Hypothalamus (tissue), 51 donors: ENCODE results near the gene DCAF12.
"Not testable (repeated sequence)": the region's sequence is repeated elsewhere in the genome, so short reads cannot be mapped to it uniquely, and the experiment has no call there.

Experiments
- DNase-seq, 51 donors: peaks; one replicate each; lab custom pipeline; 2025; lab: John Stamatoyannopoulos, UW

The DCAF12 gene

DNA sequence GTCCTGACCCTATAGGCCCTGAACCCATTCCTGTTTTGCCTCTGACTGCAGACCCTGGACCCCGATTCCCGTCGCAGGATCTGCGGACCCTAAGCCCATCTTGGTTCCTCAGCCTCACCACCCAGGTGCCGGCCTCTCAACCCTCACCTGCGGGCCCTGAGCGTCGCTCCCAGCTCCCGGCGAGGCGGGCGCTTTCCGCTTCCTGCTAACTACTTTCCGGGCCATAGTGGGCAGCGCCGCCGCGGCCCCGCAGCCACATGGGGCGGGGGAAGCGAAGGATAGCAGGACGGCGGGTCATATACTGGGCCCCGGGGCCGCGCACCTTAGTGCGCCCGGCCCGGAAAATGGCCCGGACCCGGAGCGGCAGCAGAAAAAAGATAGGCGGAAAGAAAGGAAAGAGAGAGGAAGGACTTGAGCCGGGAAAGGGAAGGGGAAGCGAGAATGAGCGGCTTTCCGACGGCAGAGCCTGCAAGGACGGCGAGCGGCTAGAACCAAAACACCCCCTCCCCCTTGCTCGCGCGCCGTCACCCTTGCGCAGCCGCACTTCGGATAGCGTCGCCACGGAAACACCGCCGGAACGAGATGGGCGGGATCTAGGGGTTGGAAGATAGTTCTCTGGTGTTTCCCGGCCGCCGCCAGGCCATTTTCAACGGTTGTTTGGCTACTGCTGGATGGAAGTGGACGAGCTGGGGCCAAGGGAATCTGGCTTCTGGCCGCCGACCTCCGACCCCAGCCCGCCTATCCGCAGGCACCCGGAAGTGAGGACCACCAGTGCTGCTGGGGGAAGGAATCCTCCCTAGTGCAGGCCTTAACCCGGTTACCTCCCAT, at the start of gene DCAF12:
DCAF12 (minus strand) TSS at position 492 of the 828 bp plus-strand sequence; CDS start at position 225, 267 bp downstream.
- peak; percentile 54 to 94 (median 83) for DNase-seq

GRCh38 chr9:34176089-34176488, 49.6 kb upstream of the DCAF12 start:
- no peak for DNase-seq

GRCh38 chr9:34171753-34172535, 45.4 kb upstream of the DCAF12 start:
- peak in 2 of 51 donors; percentile 2 for DNase-seq

GRCh38 chr9:34170237-34170991, 43.9 kb upstream of the DCAF12 start:
- no peak for DNase-seq

DNA sequence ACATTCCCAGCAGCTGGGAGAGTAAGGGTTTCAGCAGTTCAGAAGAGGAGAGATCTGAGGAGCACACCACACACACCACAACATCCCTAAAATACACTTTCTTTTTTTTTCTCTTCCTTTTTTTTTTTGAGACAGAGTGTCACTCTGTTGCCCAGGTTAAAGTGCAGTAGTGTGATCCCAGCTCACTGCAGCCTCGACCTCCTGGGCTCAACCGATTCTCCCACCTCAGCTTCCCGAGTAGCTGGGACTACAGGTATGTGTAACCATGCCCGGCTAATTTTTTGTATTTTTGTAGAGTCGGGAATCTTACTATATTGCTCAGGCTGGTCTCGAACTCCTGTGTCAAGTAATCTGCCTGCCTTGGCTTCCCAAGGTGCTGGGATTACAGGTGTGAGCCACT, 42.6 kb upstream of the DCAF12 start:
- no peak for DNase-seq

- DNase-seq = no peak
Measured at GRCh38 chr9:34163434-34163833, 36.9 kb upstream of the DCAF12 start.

GRCh38 chr9:34158362-34158869, 31.9 kb upstream of the DCAF12 start:
- no peak for DNase-seq

DNA sequence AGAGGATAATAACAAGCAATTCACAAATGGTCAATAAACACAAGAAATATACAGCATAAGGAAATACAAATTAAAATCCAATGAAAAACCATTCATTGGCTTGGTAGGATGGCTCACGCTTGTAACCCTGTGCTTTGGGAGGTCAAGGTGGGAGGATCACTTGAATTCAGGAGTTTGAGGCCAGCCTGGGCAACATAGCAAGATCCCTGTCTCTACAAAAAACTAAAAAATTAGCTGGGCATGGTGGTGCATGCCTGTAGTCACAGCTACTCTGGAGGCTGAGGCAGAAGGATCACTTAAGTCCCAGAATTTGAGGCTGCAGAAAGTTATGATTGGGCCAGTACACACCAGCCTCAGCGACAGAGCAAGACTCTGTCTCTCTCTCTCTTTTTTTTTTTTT, 31.4 kb upstream of the DCAF12 start:
- no peak for DNase-seq

DNA sequence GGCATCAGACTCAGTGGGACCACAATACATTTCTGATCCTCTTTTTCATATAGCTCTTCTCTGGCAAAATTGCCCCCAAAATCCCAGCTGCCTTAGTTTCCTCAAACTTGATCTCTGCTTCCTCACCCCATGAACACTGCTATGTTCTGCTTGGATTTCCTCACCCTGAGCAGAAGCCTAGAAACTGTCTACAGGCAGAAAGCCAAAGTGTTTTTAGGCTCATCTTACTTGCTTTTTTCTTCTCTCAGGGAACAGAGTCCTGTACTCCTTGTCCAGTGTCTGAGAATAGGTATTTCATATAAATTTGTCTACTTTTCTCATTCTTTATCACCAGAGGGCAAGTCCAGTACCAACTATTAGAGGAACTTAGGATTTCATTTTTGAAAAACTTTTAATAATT, 30.8 kb upstream of the DCAF12 start:
- no peak for DNase-seq

DNA sequence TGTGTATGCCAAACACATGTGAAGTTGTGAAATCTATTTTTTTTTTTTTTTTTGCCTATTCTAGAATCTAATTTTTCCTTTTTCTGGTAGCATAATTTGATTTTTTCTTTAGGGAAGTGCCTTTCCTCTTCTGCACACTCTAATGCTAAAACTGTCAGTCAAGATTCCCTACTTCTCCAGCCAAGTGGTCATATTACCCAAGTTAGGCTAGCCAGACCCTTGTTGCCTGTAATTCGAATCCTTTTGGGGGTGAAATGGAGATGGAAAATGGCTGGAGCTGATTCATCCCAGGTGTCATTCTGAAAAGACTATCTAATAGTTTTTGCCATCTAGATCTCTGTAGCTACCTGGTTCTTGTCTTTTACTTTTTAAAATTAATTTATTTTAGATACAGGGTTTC, 27.6 kb upstream of the DCAF12 start:
- no peak for DNase-seq

DNA sequence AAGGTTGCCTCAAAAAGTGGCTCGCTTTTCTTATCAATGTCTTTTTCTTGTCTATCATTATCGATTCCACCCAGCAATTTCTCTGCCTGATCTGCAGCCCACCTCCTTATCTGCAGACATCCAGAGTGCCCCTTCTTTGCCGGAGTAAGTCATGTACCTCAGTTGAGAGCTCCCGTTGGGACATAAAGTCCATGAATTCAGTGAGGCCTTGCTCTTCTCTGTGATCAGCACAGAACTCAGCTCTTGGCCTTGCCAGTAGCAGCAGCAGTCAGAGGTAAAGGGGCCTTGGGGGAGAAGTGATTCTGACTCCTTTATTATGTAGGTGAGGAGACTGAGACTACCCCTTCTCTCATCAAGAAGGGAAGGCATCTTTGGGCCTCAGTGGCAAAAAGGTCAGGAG, 24.9 kb upstream of the DCAF12 start:
- DNase-seq = no peak

DNA sequence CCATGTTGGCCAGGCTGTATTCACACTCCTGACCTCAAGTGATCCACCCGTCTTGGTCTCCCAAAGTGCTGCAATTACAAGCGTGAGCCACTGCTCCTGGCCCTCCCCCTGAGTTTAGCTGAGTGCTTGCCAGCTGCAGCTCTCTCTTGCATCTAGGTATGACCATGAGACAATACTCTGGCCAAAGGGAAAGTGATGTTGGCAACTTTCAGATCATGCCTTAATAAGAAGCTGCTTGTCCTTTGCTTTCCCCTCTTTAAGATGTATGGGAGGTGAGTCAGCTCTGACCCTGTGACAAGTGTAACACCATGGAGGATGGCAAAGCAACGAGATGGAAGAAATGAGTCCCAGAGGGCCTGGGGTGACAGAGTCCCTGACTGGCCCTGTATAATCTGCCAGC, 18.7 kb upstream of the DCAF12 start:
- DNase-seq = no peak

- DNase-seq = no peak
Measured at GRCh38 chr9:34143116-34143515, 16.6 kb upstream of the DCAF12 start.

DNA sequence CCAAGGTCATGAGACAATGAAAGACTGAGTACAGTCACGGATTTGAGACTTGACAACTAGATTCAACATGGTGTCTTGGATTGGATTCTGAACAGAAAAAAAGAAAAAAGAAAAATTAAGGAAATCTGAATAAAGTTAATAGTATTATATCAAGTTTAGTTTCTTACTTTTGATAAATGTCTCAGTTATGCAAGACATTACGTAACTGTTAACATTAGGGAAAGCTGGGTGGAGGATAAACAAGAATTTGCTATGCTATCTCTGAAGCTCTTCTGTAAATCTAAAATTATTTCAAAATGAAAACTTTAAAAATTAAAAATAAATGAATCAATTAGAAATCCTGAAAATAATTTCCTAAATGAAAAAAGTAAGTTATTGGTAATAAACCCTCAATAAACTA, 14.4 kb upstream of the DCAF12 start:
- no peak for DNase-seq

DNA sequence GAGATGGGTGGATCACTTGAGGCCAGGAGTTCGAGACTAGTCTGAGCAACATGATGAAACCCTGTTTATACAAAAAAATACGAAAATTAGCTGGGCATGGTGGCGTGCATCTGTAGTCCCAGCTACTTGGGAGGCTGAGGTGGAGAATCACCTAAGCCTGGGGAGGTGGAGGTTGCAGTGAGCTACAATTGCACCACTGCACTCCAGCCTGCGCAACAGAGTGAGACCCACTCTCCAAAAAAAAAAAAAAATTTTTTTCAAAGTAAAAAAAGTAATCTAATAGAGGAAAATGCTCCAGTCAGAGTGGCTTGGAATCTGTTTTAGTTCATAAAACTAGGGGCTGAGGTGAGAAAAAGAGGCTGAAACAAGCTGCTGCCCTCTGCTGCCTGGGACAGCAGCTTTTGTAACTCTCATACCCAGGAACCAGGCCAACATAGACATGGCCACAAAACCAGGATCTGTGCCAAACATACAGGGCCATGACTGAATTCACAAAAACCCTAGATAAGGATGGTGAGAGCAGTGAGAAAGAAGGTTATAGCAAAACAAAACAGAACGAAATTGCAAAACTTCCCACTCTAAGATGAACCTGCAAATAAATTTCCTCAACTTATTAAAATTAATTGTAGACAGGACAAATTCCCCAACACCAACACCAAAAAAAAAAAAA, 13.1 kb upstream of the DCAF12 start:
- DNase-seq = peak in 12 of 51 donors; percentile 3 to 49 (median 17)

GRCh38 chr9:34138644-34139043, 12.1 kb upstream of the DCAF12 start:
- DNase-seq = not testable (repeated sequence)

DNA sequence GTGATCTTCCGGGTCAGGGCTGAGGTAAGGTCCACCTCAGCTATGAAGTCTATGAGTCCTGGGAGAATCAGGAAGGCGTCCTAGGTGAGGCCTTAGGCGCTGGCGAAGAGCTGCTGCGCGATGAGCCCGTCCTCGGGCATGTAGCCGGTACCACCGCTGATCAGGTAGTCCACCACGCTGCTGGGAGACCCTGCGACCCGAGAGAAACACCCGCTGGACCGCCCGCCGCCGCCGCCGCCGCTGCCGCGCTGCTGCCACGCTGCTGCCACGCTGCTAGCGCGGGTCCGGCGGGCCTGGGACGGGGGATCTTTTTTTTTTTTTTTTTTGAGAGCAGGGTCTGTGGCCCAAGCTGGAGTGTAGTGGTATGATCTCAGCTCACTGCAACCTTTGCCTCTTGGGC, 8.0 kb upstream of the DCAF12 start:
- no peak for DNase-seq

DNA sequence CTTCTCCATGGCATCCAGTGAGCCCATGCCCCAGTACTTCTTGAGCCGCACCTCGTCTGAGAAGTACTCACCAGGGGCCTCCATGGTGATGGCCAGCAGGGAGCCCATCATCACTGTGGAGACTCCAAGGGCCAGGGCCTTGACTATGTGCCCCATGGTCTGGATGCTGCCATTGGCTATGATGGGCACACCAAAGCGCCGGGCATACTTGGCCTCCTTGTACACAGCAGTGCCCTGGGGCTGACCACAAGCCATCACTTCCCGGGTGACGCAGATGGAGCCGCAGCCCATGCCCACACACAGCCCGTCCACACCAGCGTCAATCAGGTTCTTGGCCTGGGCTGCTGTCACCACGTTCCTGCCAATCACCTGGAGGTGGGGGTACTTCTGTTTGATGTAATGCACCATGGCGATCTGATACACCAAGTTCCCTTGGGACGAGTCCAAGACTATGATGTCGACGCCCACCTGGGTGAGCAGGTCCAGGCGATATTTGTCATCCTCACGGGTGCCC, 7.0 kb upstream of the DCAF12 start:
- DNase-seq = no peak

DNA sequence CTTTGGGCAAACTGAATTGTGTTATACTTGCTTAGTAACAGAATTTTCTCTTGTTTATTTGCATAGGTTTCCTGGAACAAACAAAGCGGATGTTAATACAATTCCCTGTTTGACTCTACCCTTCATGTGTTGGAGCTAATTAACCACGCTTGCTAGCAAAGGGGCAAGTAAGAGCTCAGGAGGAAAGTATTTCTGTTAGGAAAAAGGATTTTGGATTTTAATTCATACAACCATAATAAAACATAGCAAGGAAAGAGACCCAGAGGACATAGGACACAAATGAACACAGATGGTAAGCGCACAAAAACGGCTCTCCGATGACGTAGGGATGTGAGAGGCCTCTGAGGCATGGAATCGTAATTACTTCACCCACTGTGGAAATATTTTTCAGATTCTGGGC, 5.1 kb upstream of the DCAF12 start:
- no peak for DNase-seq
